HG02870 (cell line): ENCODE data around the gene CC2D2A.
"Not testable (repeated sequence)": the region's sequence is repeated elsewhere in the genome, so short reads cannot be mapped to it uniquely, and the experiment has no call there.

Source experiments
- ATAC-seq: cut with Tn5 transposase; IDR thresholded peaks from one replicate; pipeline ENCODE4 v1.9.1; 2021; ENCODE audit warnings: mild to moderate bottlenecking, moderate library complexity; ENCODE audit not compliant: unreplicated experiment

CC2D2A gene

DNA sequence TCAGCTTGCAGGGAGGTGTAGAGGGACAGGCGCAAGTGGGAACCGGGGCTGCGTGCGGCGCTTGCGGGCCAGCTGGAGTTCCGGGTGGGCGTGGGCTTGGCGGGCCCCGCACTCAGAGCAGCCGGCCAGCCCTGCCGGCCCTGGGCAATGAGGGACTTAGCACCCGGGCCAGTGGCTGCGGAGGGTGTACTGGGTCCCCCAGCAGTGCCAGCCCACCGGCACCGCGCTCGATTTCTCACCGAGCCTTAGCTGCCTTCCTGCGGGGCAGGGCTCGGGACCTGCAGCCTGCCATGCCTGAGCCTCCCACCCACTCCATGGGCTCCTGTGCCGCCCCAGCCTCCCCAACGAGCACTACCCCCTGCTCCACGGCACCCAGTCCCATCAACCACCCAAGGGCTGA, 145.2 kb downstream of the CC2D2A start:
- not testable (repeated sequence) for ATAC-seq

DNA sequence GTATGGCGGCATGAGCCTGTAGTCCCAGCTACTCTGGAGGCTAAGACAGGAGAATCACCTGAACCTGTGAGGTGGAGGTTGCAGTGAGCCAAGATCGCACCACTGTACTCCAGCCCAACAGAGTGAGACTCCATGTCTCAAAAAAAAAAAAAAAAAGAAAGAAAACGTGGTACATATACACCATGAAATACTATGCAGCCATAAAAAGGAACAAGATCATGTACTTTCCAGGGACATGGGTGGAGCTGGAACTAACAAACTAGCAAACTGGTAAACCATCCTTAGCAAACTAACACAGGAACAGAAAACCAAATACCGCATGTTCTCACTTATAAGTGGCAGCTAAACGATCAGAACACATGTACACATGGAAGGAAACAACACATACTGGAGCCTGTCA, 147.7 kb downstream of the CC2D2A start:
- not testable (repeated sequence) for ATAC-seq

DNA sequence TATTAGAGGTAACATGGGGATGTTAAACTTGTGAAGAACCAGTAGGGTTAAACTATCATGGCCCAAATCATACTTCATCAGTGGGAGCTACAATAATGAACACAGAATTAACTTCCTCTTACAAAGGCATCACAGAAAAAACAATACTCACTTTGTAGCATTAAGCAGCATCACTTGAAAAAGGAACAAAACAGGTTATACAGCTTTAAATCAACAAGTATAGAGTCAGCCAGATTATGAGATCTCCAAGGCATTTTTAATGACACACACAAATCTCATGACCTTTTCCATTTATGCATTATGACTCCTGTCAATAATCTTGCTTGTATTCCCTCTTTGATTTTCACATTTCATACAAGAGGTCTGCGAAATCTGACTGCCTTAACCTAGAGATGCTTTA, 167.1 kb downstream of the CC2D2A start:
- no peak for ATAC-seq

DNA sequence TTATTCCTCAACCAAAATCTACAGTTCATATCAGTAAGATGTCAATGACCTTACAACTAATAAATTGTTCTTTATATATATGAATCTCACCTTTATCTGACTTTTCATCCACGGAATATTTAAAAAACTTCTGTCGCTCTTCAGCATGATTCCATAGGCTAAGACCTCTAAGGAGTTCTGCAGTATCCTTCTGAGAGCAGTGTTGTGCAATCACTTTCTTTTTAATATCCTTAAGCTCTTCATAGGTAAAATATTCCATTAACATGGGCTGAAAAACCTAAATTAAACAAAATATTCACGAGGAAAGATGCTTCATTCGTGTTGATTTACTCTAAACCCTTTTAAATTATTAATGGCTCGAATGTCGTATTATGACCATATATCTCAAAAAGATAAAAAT, 168.7 kb downstream of the CC2D2A start:
- no peak for ATAC-seq

DNA sequence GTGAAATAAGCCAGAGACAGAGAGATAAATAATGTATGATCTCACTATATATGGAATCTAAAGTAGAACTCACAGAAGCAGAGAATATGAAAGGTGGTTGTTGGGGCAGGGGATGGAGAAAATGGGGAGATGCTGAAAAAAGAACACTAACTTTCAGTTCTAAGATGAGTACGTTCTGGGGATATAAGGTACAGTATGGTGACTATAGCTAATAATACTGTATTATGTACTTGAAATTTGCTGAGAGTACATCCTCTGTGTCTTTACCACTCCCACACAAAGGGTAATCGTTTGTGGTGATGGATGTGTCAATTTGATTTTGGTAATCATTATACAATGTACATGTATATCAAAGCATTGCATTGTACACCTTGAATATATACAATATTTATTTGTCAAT, 178.9 kb downstream of the CC2D2A start:
- peak; percentile 66 for ATAC-seq

DNA sequence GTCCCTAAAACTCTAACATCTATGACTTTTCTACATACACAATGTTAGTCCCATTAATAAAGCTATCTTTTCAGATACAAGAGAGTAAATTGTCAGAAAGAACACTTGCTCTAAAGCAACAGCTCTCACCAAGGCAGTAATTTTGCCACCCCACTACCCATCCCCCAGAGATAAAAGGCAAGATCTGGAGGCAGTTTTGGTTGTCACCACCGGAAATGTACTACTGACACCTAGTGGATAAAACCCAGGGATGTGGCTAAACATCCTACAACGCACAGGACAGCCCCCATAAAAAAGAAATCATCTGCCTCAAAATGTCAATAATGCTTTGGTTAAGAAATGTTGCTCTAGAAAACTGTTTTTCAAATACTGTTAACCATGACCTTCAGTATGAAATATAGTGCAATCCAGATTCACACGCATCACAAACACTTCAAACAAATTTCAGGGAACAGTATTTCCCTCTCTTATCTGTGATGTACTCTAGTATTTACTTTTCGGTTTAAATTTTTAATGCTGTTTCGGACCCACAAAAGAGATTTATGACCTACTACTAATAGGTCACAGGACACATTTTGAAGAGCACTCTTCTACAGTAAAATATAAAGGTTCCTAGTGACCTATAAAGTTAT, 180.3 kb downstream of the CC2D2A start:
- ATAC-seq: peak; percentile 38
